LNCaP clone FGC (cell line): ENCODE results near the gene ERFL.

ENCODE experiments used
- DNase-seq: peaks from one replicate; pipeline ENCODE4 v3.0.0-alpha.2; 2011; ENCODE audit warnings: low read depth
- H3K4me3 ChIP-seq: 2 replicates; pipeline ENCODE4 v1.5.1; 2011; ENCODE audit warnings: mild to moderate bottlenecking, low read depth, low read length, control low read depth
- CTCF ChIP-seq: IDR thresholded peaks from 2 replicates; pipeline ENCODE4 v1.5.1; 2012; ENCODE audit warnings: mild to moderate bottlenecking; ENCODE audit not compliant: control insufficient read depth, insufficient read depth; ENCODE audit errors: extremely low read depth

ERFL gene

DNA sequence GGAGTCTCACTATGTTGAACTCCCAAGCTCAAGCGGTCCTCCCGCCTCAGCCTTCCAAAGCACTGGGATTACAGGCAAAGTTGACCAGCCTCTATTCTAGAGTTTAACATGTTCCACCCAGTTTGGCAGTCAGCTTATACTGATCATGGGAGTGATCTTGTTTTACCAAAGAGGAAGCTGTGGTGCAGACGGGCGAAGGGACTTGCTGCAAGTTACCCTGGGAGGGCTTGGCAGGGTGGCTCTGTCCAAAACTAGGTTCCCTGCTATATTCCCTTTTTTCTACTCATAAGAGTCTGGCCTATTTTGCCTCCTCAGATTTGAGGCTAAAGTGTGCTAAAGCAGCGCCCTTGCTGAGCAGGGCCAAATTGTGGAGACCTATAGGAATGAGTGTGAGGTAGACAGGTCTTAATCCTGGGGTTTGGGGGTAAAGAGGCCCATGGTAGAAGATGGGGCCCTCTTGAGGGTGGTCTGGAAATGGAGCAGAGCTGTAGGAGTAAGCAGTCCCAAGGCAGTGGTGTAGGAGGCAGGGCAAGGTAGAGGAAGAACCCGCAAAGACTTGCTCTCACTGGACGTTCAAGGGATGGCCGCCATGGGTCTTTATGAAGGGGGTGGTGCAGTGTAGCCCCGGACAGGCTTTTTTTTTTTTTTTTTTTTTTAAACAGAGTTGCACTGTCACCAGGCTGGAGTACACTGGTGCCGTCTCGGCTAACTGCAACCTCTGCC is 64.9 kb downstream of the ERFL start:
- no peak overlapping the region for H3K4me3 ChIP-seq
- no peak for TF ChIP-seq CTCF
- DNase-seq = no peak

DNA sequence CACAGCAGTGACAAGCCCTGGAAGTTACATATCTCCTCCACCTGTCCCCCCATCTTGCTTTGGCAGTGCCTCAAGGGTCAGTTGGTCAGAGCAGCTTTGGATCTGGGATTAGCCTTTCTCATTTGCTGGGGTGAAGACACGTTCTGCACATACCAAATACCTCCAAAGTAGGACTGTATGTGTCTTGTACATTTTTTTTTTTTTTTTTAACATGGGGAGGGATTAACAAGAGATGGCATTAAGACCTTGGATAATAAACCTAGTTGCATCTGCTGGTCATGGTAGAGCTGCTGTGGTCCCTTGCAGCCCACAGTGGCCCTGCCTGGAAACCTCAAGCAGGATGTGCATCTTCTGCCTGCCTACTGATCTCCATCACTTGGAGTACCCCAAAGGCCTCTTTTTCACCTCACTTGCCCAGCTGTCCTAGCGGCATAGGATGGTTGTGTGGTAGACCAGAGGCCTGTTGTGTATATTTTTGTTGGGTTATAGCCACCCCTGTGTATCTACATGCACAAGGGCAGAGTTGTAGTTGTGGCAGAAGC is 65.7 kb downstream of the ERFL start:
- no peak for DNase-seq
- no peak for TF ChIP-seq CTCF
- no peak overlapping the region for H3K4me3 ChIP-seq

GRCh38 chr19:41861846-41862245 is 66.4 kb downstream of the ERFL start:
- no peak for TF ChIP-seq CTCF
- H3K4me3 ChIP-seq = peak overlapping the region; percentile 92
- DNase-seq = no peak

GRCh38 chr19:41861116-41861768 is 67.0 kb downstream of the ERFL start:
- H3K4me3 ChIP-seq = peak overlapping the region; percentile 92
- DNase-seq = no peak
- no peak for TF ChIP-seq CTCF

- TF ChIP-seq CTCF = no peak
- DNase-seq = no peak
- peak overlapping the region; percentile 92 for H3K4me3 ChIP-seq
Observed at GRCh38 chr19:41860419-41861115, 67.7 kb downstream of the ERFL start.

GRCh38 chr19:41859618-41860418 is 68.4 kb downstream of the ERFL start, which contains the start of gene RPS19:
TSS of gene RPS19 (plus strand) at chr19:41860255. CDS start at chr19:41860775, 520 bp downstream.
- DNase-seq = peak; percentile 89
- H3K4me3 ChIP-seq = peak within 1 kb of the TSS; percentile 92
- no peak for TF ChIP-seq CTCF
